Activated CD8-positive, alpha-beta T cell treated with anti-CD3 and anti-CD28 coated beads for 36 hours (primary cell): Measurements from ENCODE around the gene SIK3. TPM values are rescaled to one million over a fixed set of nuclear protein-coding genes. Genes with fewer than 3 reads are reported as not detected.

Experiments used
- ATAC-seq: fragments of 200-7000 bp; cut with Tn5 transposase; one replicate; pipeline ENCODE4 v1.10.0; 2021; ENCODE audit warnings: mild to moderate bottlenecking, moderate library complexity
- CTCF ChIA-PET: fragments of 350-600 bp; sonication (Branson Sonifier 250); formaldehyde crosslinking; loops from one replicate; lab custom pipeline; 2021; ENCODE audit warnings: antibody characterized with exemption; lab: Charles Lee
- POLR2A ChIA-PET: fragments of 350-600 bp; sonication (Branson Sonifier 250); formaldehyde crosslinking; loops from one replicate; lab custom pipeline; 2021; ENCODE audit warnings: antibody characterized with exemption; lab: Charles Lee
- DNase-seq: peaks from one replicate; pipeline ENCODE4 v3.0.0-alpha.2; 2020
- H3K27ac Mint-ChIP-seq: one replicate; pipeline ENCODE4 v1.8.0; 2021; ENCODE audit warnings: mild to moderate bottlenecking, mixed read lengths
- H3K27me3 Mint-ChIP-seq: one replicate; pipeline ENCODE4 v1.8.0; 2021; ENCODE audit warnings: mixed read lengths
- H3K36me3 Mint-ChIP-seq: one replicate; pipeline ENCODE4 v1.8.0; 2021; ENCODE audit warnings: low read depth, mixed read lengths
- H3K4me1 Mint-ChIP-seq: one replicate; pipeline ENCODE4 v1.8.0; 2021; ENCODE audit warnings: low read depth, mixed read lengths
- H3K4me3 Mint-ChIP-seq: one replicate; pipeline ENCODE4 v1.8.0; 2021; ENCODE audit warnings: mild to moderate bottlenecking, moderate library complexity, mixed read lengths
- H3K9me3 Mint-ChIP-seq: one replicate; pipeline ENCODE4 v1.8.0; 2021; ENCODE audit warnings: mixed read lengths
- CTCF ChIP-seq: fragments of 200-600 bp; IDR thresholded peaks from one replicate; pipeline ENCODE4 v1.8.0; 2022; ENCODE audit warnings: antibody characterized with exemption, mild to moderate bottlenecking
- intact Hi-C: fragments of 100-400 bp; cut with micrococcal nuclease; formaldehyde crosslinking; loops from one replicate; pipeline ENCODE4 v1.10.0; 2022
- total RNA-seq, 2 experiments: library from RNA; stranded (reverse); gene quantifications; one replicate each; pipeline ENCODE4 v1.2.3, GENCODE V29; 2021

The SIK3 gene
- total RNA-seq, 2 experiments from 2014 or later, result 18.7 to 24.1 TPM

- no peak for TF ChIP-seq CTCF
- POLR2A ChIA-PET, result interaction anchor here (1.0 to 1.8 kb wide), 2 partner anchors 8 to 13 kb away, joined by 3 to 4 read pairs; no protein-coding TSS in a partner anchor
- DNase-seq (no peak), ATAC-seq (no peak)
- Mint-ChIP-seq H3K36me3 (no peaks in the 10 kb centered on the region), H3K4me3 (no peak overlapping the region), H3K9me3 (no peaks in the 10 kb centered on the region), H3K4me1 (no peaks in the 10 kb centered on the region), H3K27ac (no peak overlapping the region), H3K27me3 (no peaks in the 10 kb centered on the region)
- intact Hi-C loops, result no loop called here
- CTCF ChIA-PET, result interaction anchor here (0.8 to 1.7 kb wide), 4 partner anchors 10 to 90 kb away, joined by 3 to 8 read pairs (median 4); partner anchors contain the start of gene APOA5
These were observed 275.7 kb downstream of the SIK3 start for GRCh38 chr11:116822575-116822974.

DNA sequence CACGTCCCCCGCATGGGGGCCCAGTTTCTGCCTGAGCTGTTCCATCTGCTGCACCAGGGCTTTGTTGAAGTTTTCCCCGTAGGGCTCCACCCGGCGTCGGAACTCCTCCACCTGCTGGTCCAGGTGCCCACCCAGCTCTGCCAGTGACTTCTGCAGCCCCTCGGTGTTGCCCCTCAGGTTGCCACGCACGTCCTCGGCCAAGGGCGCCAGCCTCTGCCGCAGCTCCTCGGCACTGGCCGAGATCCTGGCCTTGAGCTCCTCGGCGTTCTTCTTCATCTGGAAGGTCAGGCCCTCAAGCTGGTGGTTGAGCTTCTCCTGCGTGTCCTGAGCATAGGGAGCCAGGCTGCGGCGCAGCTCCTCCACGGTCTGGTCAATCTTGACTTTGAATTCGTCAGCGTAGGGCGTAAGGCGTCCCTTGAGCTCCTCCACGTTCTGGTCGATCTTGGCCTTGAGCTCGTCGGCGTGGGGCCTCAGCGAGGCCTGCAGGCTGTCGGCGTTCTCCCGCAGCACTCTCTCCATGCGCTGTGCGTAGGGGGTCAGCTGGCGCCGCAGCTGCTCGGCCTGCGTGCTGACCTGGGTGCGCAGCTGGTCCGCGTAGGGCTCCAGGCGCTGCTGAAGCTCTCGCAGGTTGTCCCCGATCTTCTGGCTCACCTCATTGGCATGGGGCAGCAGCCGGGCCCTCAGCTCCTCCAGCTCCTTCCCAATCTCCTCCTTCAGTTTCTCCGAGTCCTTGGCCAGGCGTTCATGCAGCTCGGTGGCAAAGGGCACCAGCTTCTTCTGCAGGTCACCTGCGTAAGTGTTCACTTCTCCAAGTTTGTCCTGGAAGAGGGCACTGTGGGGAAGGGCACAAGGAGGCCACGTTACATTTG, 276.9 kb downstream of the SIK3 start:
- no peaks in the 10 kb centered on the region for H3K36me3 Mint-ChIP-seq
- TF ChIP-seq CTCF, result no peak
- no peak overlapping the region for H3K4me3 Mint-ChIP-seq
- POLR2A ChIA-PET, result interaction anchor here (1.0 to 1.8 kb wide), 2 partner anchors 14 kb away, joined by 3 to 4 read pairs; no protein-coding TSS in a partner anchor
- no peak for DNase-seq
- H3K27me3 Mint-ChIP-seq, result no peaks in the 10 kb centered on the region
- H3K9me3 Mint-ChIP-seq, result no peaks in the 10 kb centered on the region
- no peak overlapping the region for H3K27ac Mint-ChIP-seq
- intact Hi-C loops, result no loop called here
- CTCF ChIA-PET, result interaction anchor here (0.8 to 1.7 kb wide), 5 partner anchors 8 to 284 kb away, joined by 3 to 8 read pairs (median 3); partner anchors contain the start of gene APOA5
- H3K4me1 Mint-ChIP-seq, result no peaks in the 10 kb centered on the region
- ATAC-seq, result no peak

DNA sequence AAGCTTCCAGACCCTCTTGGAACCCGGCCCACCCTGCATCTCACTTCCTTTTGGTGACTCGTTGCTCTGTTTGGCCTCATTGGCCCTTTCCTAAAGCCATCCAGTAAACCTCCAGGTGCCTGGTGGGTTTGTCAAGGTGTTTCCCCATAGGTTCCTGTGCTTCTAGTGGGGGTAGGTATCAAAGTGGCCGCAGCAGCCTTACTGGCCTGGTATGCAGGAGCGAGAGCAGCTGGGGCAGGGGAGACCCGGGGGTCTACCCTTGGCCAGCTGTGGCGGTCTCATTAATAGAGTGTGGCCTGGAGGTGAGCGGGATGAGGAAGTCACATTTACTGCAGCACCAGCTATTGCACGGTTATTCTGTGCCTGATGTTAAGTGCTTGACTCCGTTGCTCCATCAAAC, 279.2 kb downstream of the SIK3 start:
- Mint-ChIP-seq H3K9me3 (no peaks in the 10 kb centered on the region), H3K27me3 (no peaks in the 10 kb centered on the region), H3K4me3 (no peak overlapping the region), H3K27ac (no peak overlapping the region), H3K4me1 (no peaks in the 10 kb centered on the region), H3K36me3 (no peaks in the 10 kb centered on the region)
- POLR2A ChIA-PET, result interaction anchor here (0.6 kb wide), 1 partner anchor 18 kb away, joined by 3 read pairs; the partner anchor contains the start of gene APOA1
- DNase-seq, result no peak
- CTCF ChIA-PET, result no interaction called here
- intact Hi-C loops, result no loop called here
- no peak for TF ChIP-seq CTCF
- ATAC-seq, result no peak

- no peaks in the 10 kb centered on the region for H3K4me1 Mint-ChIP-seq
- H3K27me3 Mint-ChIP-seq, result no peaks in the 10 kb centered on the region
- TF ChIP-seq CTCF, result no peak
- no peak overlapping the region for H3K4me3 Mint-ChIP-seq
- no peak for ATAC-seq
- H3K27ac Mint-ChIP-seq, result no peak overlapping the region
- intact Hi-C loops, result no loop called here
- no peak for DNase-seq
- no peaks in the 10 kb centered on the region for H3K9me3 Mint-ChIP-seq
- ChIA-PET CTCF (no interaction called here), POLR2A (no interaction called here)
- no peaks in the 10 kb centered on the region for H3K36me3 Mint-ChIP-seq
These were observed 283.7 kb downstream of the SIK3 start for GRCh38 chr11:116814502-116814901.
